ENCODE data around the gene OR3A3.

The OR3A3 gene

GRCh38 chr17:3472137-3472536, 61.0 kb downstream of the OR3A3 start:
- DNase-seq (ENCODE audit: low read depth) = no peak

Data from activated T-cell treated with anti-CD3 and anti-CD28 coated beads for 1 hour (primary cell).